GM18951 (cell line): ENCODE measurements around the gene SLC22A23.

Experiments used
- POLR2A ChIP-seq: IDR thresholded peaks from 4 replicates; pipeline ENCODE4 v1.6.1; 2011; ENCODE audit warnings: mild to moderate bottlenecking; ENCODE audit not compliant: insufficient read length, insufficient read depth; ENCODE audit errors: extremely low read depth
- in situ Hi-C: fragments of 300-500 bp; cut with MboI; formaldehyde crosslinking; loops from one replicate; pipeline ENCODE4 v1.12.0; 2022; ENCODE audit warnings: low sequenced_read_pairs, mixed read lengths, inconsistent platforms; ENCODE audit not compliant: unreplicated experiment

Gene SLC22A23

GRCh38 chr6:3489027-3489757 is 32.3 kb upstream of the SLC22A23 start:
- no peak for TF ChIP-seq POLR2A
- in situ Hi-C loops, result no loop called here

- in situ Hi-C loops, result no loop called here
- TF ChIP-seq POLR2A, result no peak
Observed at GRCh38 chr6:3484946-3485345, 28.1 kb upstream of the SLC22A23 start.

GRCh38 chr6:3484192-3484591 is 27.3 kb upstream of the SLC22A23 start:
- TF ChIP-seq POLR2A, result no peak
- in situ Hi-C loops, result no loop called here

- TF ChIP-seq POLR2A, result no peak
- in situ Hi-C loops, result no loop called here
Observed at GRCh38 chr6:3483675-3484074, 26.8 kb upstream of the SLC22A23 start.

- in situ Hi-C loops, result no loop called here
- TF ChIP-seq POLR2A, result no peak
Observed at GRCh38 chr6:3482869-3483268, 26.0 kb upstream of the SLC22A23 start.

- in situ Hi-C loops, result no loop called here
- no peak for TF ChIP-seq POLR2A
Observed at GRCh38 chr6:3481640-3482039, 24.8 kb upstream of the SLC22A23 start.

GRCh38 chr6:3480009-3480408 is 23.2 kb upstream of the SLC22A23 start:
- in situ Hi-C loops, result no loop called here
- TF ChIP-seq POLR2A, result no peak

- no peak for TF ChIP-seq POLR2A
- in situ Hi-C loops, result no loop called here
Observed at GRCh38 chr6:3473773-3474172, 16.9 kb upstream of the SLC22A23 start.

- in situ Hi-C loops, result no loop called here
- no peak for TF ChIP-seq POLR2A
Observed at GRCh38 chr6:3471711-3472110, 14.9 kb upstream of the SLC22A23 start.

GRCh38 chr6:3471286-3471685 is 14.4 kb upstream of the SLC22A23 start:
- in situ Hi-C loops, result no loop called here
- no peak for TF ChIP-seq POLR2A

- TF ChIP-seq POLR2A, result no peak
- in situ Hi-C loops, result no loop called here
Observed at GRCh38 chr6:3468585-3468984, 11.7 kb upstream of the SLC22A23 start.

GRCh38 chr6:3467996-3468395 is 11.1 kb upstream of the SLC22A23 start:
- no peak for TF ChIP-seq POLR2A
- in situ Hi-C loops, result no loop called here

GRCh38 chr6:3466488-3467219 is 9.8 kb upstream of the SLC22A23 start:
- in situ Hi-C loops, result no loop called here
- no peak for TF ChIP-seq POLR2A

GRCh38 chr6:3460253-3460652 is 3.4 kb upstream of the SLC22A23 start:
- in situ Hi-C loops, result no loop called here
- TF ChIP-seq POLR2A, result no peak

- in situ Hi-C loops, result no loop called here
- TF ChIP-seq POLR2A, result no peak
Observed at GRCh38 chr6:3458706-3459421, 2.0 kb upstream of the SLC22A23 start.
